ENCODE measurements around the gene S1PR3. TPM values are rescaled to one million over a fixed set of nuclear protein-coding genes. Genes with fewer than 3 reads are reported as not detected.

Gene S1PR3
- polyA plus RNA-seq, 2 of the 4 experiments (the other 2 are of a cell fraction), result 26.4 to 33.7 TPM

GRCh38 chr9:88968799-88969198, 22.5 kb upstream of the S1PR3 start:
- FAIRE-seq, result no peak
- WGBS (ENCODE audit: missing lambda C conversion rate), result 70% methylated on average over 4 of the region's 4 CpGs
- 0 out of 6 replicates have a peak, but pooled peaks of 1 of the 2 experiments have one; percentile 16 for ATAC-seq
- CTCF ChIA-PET, result interaction anchor here (1.1 kb wide), 1 partner anchor 22 kb away, joined by 3 read pairs; no protein-coding TSS in a partner anchor
- Histone ChIP-seq H3K4me1 (no peaks in the 10 kb centered on the region), H3K4me2 (no peak overlapping the region), H3K4me3 (no peak overlapping the region), H3K9me3 (no peaks in the 10 kb centered on the region), H3K27ac (no peak overlapping the region)
- DNase-seq (ENCODE audit: low read depth in 1 of 2, low spot score in 1 of 2), result no peak
- TF ChIP-seq RAD21 (conservative IDR thresholded peaks at IDR 0.05 in 1 of 2, IDR thresholded peaks at IDR 0.05 in 1 of 2) (no peak), KDM1A (IDR thresholded peaks at IDR 0.05; ENCODE audit: low read depth) (no peak), ELK1 (IDR thresholded peaks at IDR 0.05; ENCODE audit: low read depth, low read length) (no peak), BCL3 (IDR thresholded peaks at IDR 0.05) (no peak), ZSCAN20 (CRISPR knock-in tag; IDR thresholded peaks at IDR 0.05) (no peak), CHD2 (IDR thresholded peaks at IDR 0.05; ENCODE audit: low read length, partially characterized antibody) (no peak), NPAS2 (CRISPR knock-in tag; IDR thresholded peaks at IDR 0.05; ENCODE audit: borderline replicate concordance) (no peak), CBX8 (IDR thresholded peaks at IDR 0.05) (no peak), REST (IDR thresholded peaks at IDR 0.05) (no peak), RFX5 (IDR thresholded peaks at IDR 0.05) (no peak), TP53 (CRISPR knock-in tag; IDR thresholded peaks at IDR 0.05) (no peak), FOXS1 (CRISPR knock-in tag; IDR thresholded peaks at IDR 0.05) (no peak), PHF8 (IDR thresholded peaks at IDR 0.05; ENCODE audit: borderline replicate concordance, low read depth) (no peak)
- POLR2A ChIA-PET, result no interaction called here

GRCh38 chr9:88969646-88970373, 21.5 kb upstream of the S1PR3 start:
- TF ChIP-seq KDM5A (IDR thresholded peaks at IDR 0.05) (no peak), SMC3 (IDR thresholded peaks at IDR 0.05) (no peak), RARB (CRISPR knock-in tag; IDR thresholded peaks at IDR 0.05) (no peak), ESRRA (IDR thresholded peaks at IDR 0.05; ENCODE audit: borderline replicate concordance, low read length) (no peak), NFE2L2 (conservative IDR thresholded peaks at IDR 0.05; ENCODE audit: low read length) (no peak), EP300 (IDR thresholded peaks at IDR 0.05) (no peak), CHD4 (IDR thresholded peaks at IDR 0.05; ENCODE audit: borderline replicate concordance) (no peak), CTCF (IDR thresholded peaks at IDR 0.05) (no peak), MAFK (IDR thresholded peaks at IDR 0.05; ENCODE audit: partially characterized antibody) (no peak), HEYL (CRISPR knock-in tag; IDR thresholded peaks at IDR 0.05) (no peak)
- no peak overlapping the region for H3K4me3 ChIP-seq
- WGBS (ENCODE audit: missing lambda C conversion rate), result 37% methylated on average over 7 of the region's 8 CpGs
- no peaks in the 10 kb centered on the region for H3K4me1 ChIP-seq
- POLR2A ChIA-PET, result no interaction called here
- CTCF ChIA-PET, result interaction anchor here (0.9 to 1.4 kb wide), 3 partner anchors 10 to 376 kb away, joined by 3 read pairs; no protein-coding TSS in a partner anchor
- ATAC-seq, result no peak; a peak in 1 of 6 replicates
- no peak overlapping the region for H3K4me2 ChIP-seq
- DNase-seq (ENCODE audit: low read depth in 1 of 2, low spot score in 1 of 2), result no peak
- FAIRE-seq, result no peak
- no peaks in the 10 kb centered on the region for H3K9me3 ChIP-seq
- H3K27ac ChIP-seq, result no peak overlapping the region

All from A549 (cell line).